ENCODE measurements around the gene MACROD1. TPM values are rescaled to one million over a fixed set of nuclear protein-coding genes. Genes with fewer than 3 reads are reported as not detected.

MACROD1 gene
- total RNA-seq, 2 experiments from 2014 or later = 6.0 to 6.3 TPM

DNA sequence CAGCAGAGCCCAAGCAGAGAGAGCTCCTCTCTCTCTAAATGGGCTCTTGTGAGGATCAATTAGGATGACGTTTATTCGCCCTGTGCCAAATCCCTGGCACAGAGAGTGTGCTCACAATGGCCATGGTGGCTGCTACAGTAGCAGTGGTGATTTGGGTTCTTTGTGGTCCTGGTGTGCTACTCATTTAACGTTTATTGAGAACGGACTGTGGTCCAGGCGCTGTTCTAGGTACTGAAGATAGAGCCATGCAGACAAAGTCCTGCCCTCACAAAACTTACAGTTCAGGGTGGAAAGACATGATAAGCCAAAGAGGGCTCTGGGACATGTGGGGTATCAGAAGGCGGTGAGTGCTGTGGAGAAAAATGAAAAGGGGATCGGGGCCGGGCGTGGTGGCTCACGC is 174.4 kb downstream of the MACROD1 start:
- intact Hi-C loops (cut with DNase I, micrococcal nuclease) = loop anchor here in 1 of 2 experiments (10.0 kb wide), 1 partner anchor 313 kb away; the partner anchor contains the start of genes CATSPERZ and ESRRA
- Mint-ChIP-seq H3K4me1 (ENCODE audit: low read depth) (peaks cover 22% of the 10 kb centered on the region), H3K4me3 (peak overlapping the region; percentile 30), H3K27ac (no peak overlapping the region), H3K9me3 (no peaks in the 10 kb centered on the region), H3K27me3 (no peaks in the 10 kb centered on the region), H3K36me3 (ENCODE audit: low read depth) (peaks cover 73% of the 10 kb centered on the region)
- DNase-seq (no peak), ATAC-seq (ENCODE audit: poor library complexity) (no peak)
- TF ChIP-seq, protein P1, sequence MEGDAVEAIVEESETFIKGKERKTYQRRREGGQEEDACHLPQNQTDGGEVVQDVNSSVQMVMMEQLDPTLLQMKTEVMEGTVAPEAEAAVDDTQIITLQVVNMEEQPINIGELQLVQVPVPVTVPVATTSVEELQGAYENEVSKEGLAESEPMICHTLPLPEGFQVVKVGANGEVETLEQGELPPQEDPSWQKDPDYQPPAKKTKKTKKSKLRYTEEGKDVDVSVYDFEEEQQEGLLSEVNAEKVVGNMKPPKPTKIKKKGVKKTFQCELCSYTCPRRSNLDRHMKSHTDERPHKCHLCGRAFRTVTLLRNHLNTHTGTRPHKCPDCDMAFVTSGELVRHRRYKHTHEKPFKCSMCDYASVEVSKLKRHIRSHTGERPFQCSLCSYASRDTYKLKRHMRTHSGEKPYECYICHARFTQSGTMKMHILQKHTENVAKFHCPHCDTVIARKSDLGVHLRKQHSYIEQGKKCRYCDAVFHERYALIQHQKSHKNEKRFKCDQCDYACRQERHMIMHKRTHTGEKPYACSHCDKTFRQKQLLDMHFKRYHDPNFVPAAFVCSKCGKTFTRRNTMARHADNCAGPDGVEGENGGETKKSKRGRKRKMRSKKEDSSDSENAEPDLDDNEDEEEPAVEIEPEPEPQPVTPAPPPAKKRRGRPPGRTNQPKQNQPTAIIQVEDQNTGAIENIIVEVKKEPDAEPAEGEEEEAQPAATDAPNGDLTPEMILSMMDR (IDR thresholded peaks at IDR 0.05) = no peak
- no peaks in the 10 kb centered on the region for H3K9me3 ChIP-seq (ENCODE audit: control insufficient read depth in 1 of 2, insufficient read depth in 1 of 2, low read length in 2 of 2)
- no peak overlapping the region for H3K4me3 ChIP-seq (ENCODE audit: low read length)
- POLR2A ChIA-PET = no interaction called here
- H3K27me3 ChIP-seq (ENCODE audit: control insufficient read depth in 1 of 2, insufficient read depth in 2 of 2, low read length in 2 of 2) = no peaks in the 10 kb centered on the region
- H3K4me1 ChIP-seq (ENCODE audit: insufficient read depth, low read length) = peaks cover 20% of the 10 kb centered on the region
- H3K36me3 ChIP-seq (ENCODE audit: insufficient read depth, low read length) = peaks cover 66% of the 10 kb centered on the region
- CTCF ChIA-PET = interaction anchor here (1.8 kb wide), 1 partner anchor 9 kb away, joined by 13 read pairs; no protein-coding TSS in a partner anchor
- no peak overlapping the region for H3K27ac ChIP-seq (ENCODE audit: low read depth in 1 of 2, low read length in 2 of 2)

DNA sequence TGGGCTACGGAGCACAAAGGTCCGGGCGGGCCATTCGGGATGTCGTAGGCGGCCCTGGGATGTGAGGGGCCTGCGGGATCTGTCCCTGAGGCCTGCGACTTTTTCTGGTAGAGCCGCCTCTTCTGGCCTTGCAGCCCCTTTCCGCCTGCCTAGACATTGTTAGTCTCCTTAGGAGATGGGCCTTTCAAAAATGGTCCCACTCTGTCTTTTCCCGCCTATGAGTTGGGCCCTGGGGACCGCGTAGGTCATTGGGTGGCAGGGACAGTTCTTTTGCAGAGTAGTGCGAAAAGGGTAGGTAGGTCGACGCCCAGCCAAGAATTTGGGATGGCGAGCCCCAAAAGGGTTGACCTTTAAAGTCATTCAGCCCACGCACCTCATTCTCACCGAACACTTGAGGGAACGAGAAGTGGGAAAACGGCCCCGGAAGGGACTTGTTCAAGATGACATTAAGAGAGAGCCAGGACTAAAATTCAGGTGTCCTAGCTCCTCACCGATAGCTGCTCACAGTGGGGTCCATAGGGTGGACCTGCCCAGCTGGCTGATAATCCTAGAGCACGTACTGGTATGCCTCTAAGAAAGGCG is 178.9 kb downstream of the MACROD1 start:
- TF ChIP-seq, protein P1 (IDR thresholded peaks at IDR 0.05) = no peak
- ChIA-PET CTCF (no interaction called here), POLR2A (interaction anchor here (1.0 to 1.9 kb wide), 5 partner anchors 12 to 199 kb away, joined by 3 to 15 read pairs (median 4); partner anchors contain the start of genes COX8A, MARK2 and STIP1)
- no peaks in the 10 kb centered on the region for H3K9me3 Mint-ChIP-seq
- Histone ChIP-seq H3K9me3 (ENCODE audit: control insufficient read depth in 1 of 2, insufficient read depth in 1 of 2, low read length in 2 of 2) (no peaks in the 10 kb centered on the region), H3K4me3 (ENCODE audit: low read length) (peak overlapping the region; percentile 80), H3K36me3 (ENCODE audit: insufficient read depth, low read length) (peaks cover 37% of the 10 kb centered on the region), H3K27ac (ENCODE audit: low read depth in 1 of 2, low read length in 2 of 2) (peak overlapping the region in 1 of 2 donors; percentile 68), H3K4me1 (ENCODE audit: insufficient read depth, low read length) (peaks cover 29% of the 10 kb centered on the region), H3K27me3 (ENCODE audit: control insufficient read depth in 1 of 2, insufficient read depth in 2 of 2, low read length in 2 of 2) (no peaks in the 10 kb centered on the region)
- intact Hi-C loops (cut with DNase I, micrococcal nuclease) = loop anchor here (1.0 to 5.0 kb wide), 2 partner anchors 13 to 150 kb away; partner anchors contain the start of genes COX8A (in 2 of the 2) and MARK2 (in 1 of the 2)
- DNase-seq (peak in 1 of 14 experiments; percentile 23), ATAC-seq (ENCODE audit: poor library complexity) (no peak)
- peak overlapping the region; percentile 80 for H3K4me3 Mint-ChIP-seq
- H3K27ac Mint-ChIP-seq = peak overlapping the region; percentile 59
- H3K4me1 Mint-ChIP-seq (ENCODE audit: low read depth) = peaks cover 31% of the 10 kb centered on the region
- peaks cover 50% of the 10 kb centered on the region for H3K36me3 Mint-ChIP-seq (ENCODE audit: low read depth)
- no peaks in the 10 kb centered on the region for H3K27me3 Mint-ChIP-seq

- Histone ChIP-seq H3K4me3 (ENCODE audit: low read length) (peak within 1 kb of the TSS; percentile 80), H3K36me3 (ENCODE audit: insufficient read depth, low read length) (peaks cover 35% of the 10 kb centered on the region), H3K27ac (ENCODE audit: low read depth in 1 of 2, low read length in 2 of 2) (peak within 1 kb of the TSS; percentile 68 to 89), H3K27me3 (ENCODE audit: control insufficient read depth in 1 of 2, insufficient read depth in 2 of 2, low read length in 2 of 2) (no peaks in the 10 kb centered on the region), H3K9me3 (ENCODE audit: control insufficient read depth in 1 of 2, insufficient read depth in 1 of 2, low read length in 2 of 2) (no peaks in the 10 kb centered on the region), H3K4me1 (ENCODE audit: insufficient read depth, low read length) (peaks cover 29% of the 10 kb centered on the region)
- H3K27ac Mint-ChIP-seq = peak within 1 kb of the TSS; percentile 96
- H3K27me3 Mint-ChIP-seq = no peaks in the 10 kb centered on the region
- peaks cover 27% of the 10 kb centered on the region for H3K4me1 Mint-ChIP-seq (ENCODE audit: low read depth)
- no peaks in the 10 kb centered on the region for H3K9me3 Mint-ChIP-seq
- DNase-seq (peak; percentile 72 to 93 (median 83)), ATAC-seq (ENCODE audit: poor library complexity) (peak; percentile 89)
- CTCF ChIA-PET = interaction anchor here (1.3 kb wide), 1 partner anchor 14 kb away, joined by 7 read pairs; no protein-coding TSS in a partner anchor
- TF ChIP-seq, protein P1 (IDR thresholded peaks at IDR 0.05) = no peak
- intact Hi-C loops (cut with DNase I, micrococcal nuclease) = loop anchor here (1.0 to 5.0 kb wide), 2 partner anchors 12 to 149 kb away; partner anchors contain the start of genes COX8A (in 2 of the 2) and MARK2 (in 1 of the 2)
- POLR2A ChIA-PET = interaction anchor here (1.0 to 1.9 kb wide), 9 partner anchors 12 to 331 kb away, joined by 3 to 15 read pairs (median 5); partner anchors contain the start of genes COX8A, MARK2, PPP1R14B and PRDX5
- peak within 1 kb of the TSS; percentile 96 for H3K4me3 Mint-ChIP-seq
- peaks cover 43% of the 10 kb centered on the region for H3K36me3 Mint-ChIP-seq (ENCODE audit: low read depth)
These were observed 179.6 kb downstream of the MACROD1 start, which contains the start of gene OTUB1 for GRCh38 chr11:63986156-63986931. OTUB1 (plus strand) TSS chr11:63986438; CDS start chr11:63986457, 19 bp downstream.
